IMR-90 (cell line): ENCODE measurements around the gene PSMD9. TPM values are rescaled to one million over a fixed set of nuclear protein-coding genes. Genes with fewer than 3 reads are reported as not detected.

ENCODE experiments used
- ATAC-seq: fragments of 200-7000 bp; cut with Tn5 transposase; 2 replicates; pipeline ENCODE4 v1.9.1; 2020; ENCODE audit warnings: low read depth, mild to moderate bottlenecking, moderate library complexity
- BruUV-seq: library from RNA; stranded (reverse); fragments of 400-500 nt; replicated peaks from 2 replicates; lab custom pipeline; 2021; lab: Mats Ljungman, UMichigan
- CTCF ChIA-PET: fragments of 300-600 bp; formaldehyde crosslinking; extraction: SDS; loops from one replicate; lab custom pipeline; 2021; ENCODE audit warnings: antibody characterized with exemption; lab: Yijun Ruan, JAX
- POLR2A ChIA-PET: fragments of 300-600 bp; sonication (Branson Sonifier 250); formaldehyde crosslinking; loops from one replicate; lab custom pipeline; 2022; ENCODE audit warnings: antibody characterized with exemption; ENCODE audit not compliant: unreplicated experiment; lab: Charles Lee
- DNase-seq: peaks from one replicate; pipeline ENCODE4 v3.0.0; 2013
- H2AFZ ChIP-seq: replicated peaks from 2 replicates; pipeline ENCODE3; 2013; ENCODE audit warnings: low read length, mild to moderate bottlenecking; ENCODE audit not compliant: poor library complexity
- H2AK5ac ChIP-seq: 2 replicates; pipeline ENCODE4 v1.6.1; 2013; ENCODE audit warnings: low read depth, low read length, inconsistent platforms
- H2AK9ac ChIP-seq: replicated peaks from 2 replicates; pipeline ENCODE3; 2013; ENCODE audit warnings: mild to moderate bottlenecking, low read depth, low read length, moderate library complexity; ENCODE audit not compliant: poor library complexity
- H2BK120ac ChIP-seq: 2 replicates; pipeline ENCODE4 v1.6.1; 2013; ENCODE audit warnings: low read depth, low read length, inconsistent platforms
- H2BK15ac ChIP-seq: 3 replicates; pipeline ENCODE4 v1.6.1; 2013; ENCODE audit warnings: low read depth, low read length, inconsistent platforms
- H2BK20ac ChIP-seq: 2 replicates; pipeline ENCODE4 v1.6.1; 2013; ENCODE audit warnings: low read depth, mild to moderate bottlenecking, inconsistent platforms, low read length, moderate library complexity
- H2BK5ac ChIP-seq: 2 replicates; pipeline ENCODE4 v1.6.1; 2013; ENCODE audit warnings: mild to moderate bottlenecking, low read depth, low read length, inconsistent platforms; ENCODE audit not compliant: poor library complexity, severe bottlenecking
- H3K14ac ChIP-seq: replicated peaks from 2 replicates; pipeline ENCODE4 v1.6.1; 2013; ENCODE audit warnings: low read depth, low read length, inconsistent platforms
- H3K18ac ChIP-seq: 2 replicates; pipeline ENCODE4 v1.6.1; 2013; ENCODE audit warnings: low read depth, low read length, control low read depth
- H3K23ac ChIP-seq: 2 replicates; pipeline ENCODE4 v1.6.1; 2013; ENCODE audit warnings: low read depth, low read length, inconsistent platforms
- H3K27ac ChIP-seq: 2 replicates; pipeline ENCODE4 v1.5.1; 2013; ENCODE audit warnings: mild to moderate bottlenecking, control low read depth, low read length; ENCODE audit not compliant: insufficient read depth
- H3K27me3 ChIP-seq: 2 replicates; pipeline ENCODE4 v1.6.1; 2013; ENCODE audit warnings: low read length; ENCODE audit not compliant: control insufficient read depth, insufficient read depth
- H3K36me3 ChIP-seq: 2 replicates; pipeline ENCODE4 v1.6.1; 2013; ENCODE audit warnings: low read length, mixed read lengths; ENCODE audit not compliant: control insufficient read depth, insufficient read depth
- H3K4ac ChIP-seq: 2 replicates; pipeline ENCODE4 v1.6.1; 2013; ENCODE audit warnings: low read depth, low read length, inconsistent platforms
- H3K4me1 ChIP-seq: 2 replicates; pipeline ENCODE4 v1.6.1; 2013; ENCODE audit warnings: low read length, mixed read lengths; ENCODE audit not compliant: control insufficient read depth, insufficient read depth
- H3K4me2 ChIP-seq: 2 replicates; pipeline ENCODE4 v1.6.1; 2013; ENCODE audit warnings: low read depth, mild to moderate bottlenecking, control low read depth, low read length, moderate library complexity
- H3K4me3 ChIP-seq: 2 replicates; pipeline ENCODE4 v1.5.1; 2013; ENCODE audit warnings: low read depth, mild to moderate bottlenecking, control low read depth, low read length, moderate library complexity; ENCODE audit not compliant: insufficient read depth
- H3K56ac ChIP-seq: 2 replicates; pipeline ENCODE4 v1.6.1; 2013; ENCODE audit warnings: low read length, inconsistent platforms; ENCODE audit not compliant: insufficient read depth; ENCODE audit errors: extremely low read depth
- H3K79me1 ChIP-seq, 2 experiments: 2 replicates each; pipeline ENCODE4 v1.6.1; 2013; ENCODE audit warnings: low read length in 2 of 2, inconsistent platforms in 1 of 2, low read depth in 1 of 2
- H3K9ac ChIP-seq: 2 replicates; pipeline ENCODE4 v1.6.1; 2013; ENCODE audit warnings: low read depth, low read length, control low read depth
- H3K9me1 ChIP-seq: 2 replicates; pipeline ENCODE4 v1.6.1; 2013; ENCODE audit warnings: low read length, inconsistent platforms; ENCODE audit not compliant: insufficient read depth
- H3K9me3 ChIP-seq: 2 replicates; pipeline ENCODE4 v1.6.1; 2013; ENCODE audit warnings: low read length; ENCODE audit not compliant: control insufficient read depth, insufficient read depth
- H4K20me1 ChIP-seq: 2 replicates; pipeline ENCODE4 v1.6.1; 2013; ENCODE audit warnings: low read length, inconsistent platforms; ENCODE audit not compliant: insufficient read depth
- H4K5ac ChIP-seq: 2 replicates; pipeline ENCODE4 v1.6.1; 2013; ENCODE audit warnings: mild to moderate bottlenecking, low read depth, low read length, control low read depth
- H4K8ac ChIP-seq, 2 experiments: 2 replicates each; pipeline ENCODE4 v1.6.1; 2013; ENCODE audit warnings: low read depth in 2 of 2, low read length in 2 of 2, control low read depth in 1 of 2, inconsistent platforms in 1 of 2
- H4K91ac ChIP-seq: 2 replicates; pipeline ENCODE4 v1.6.1; 2013; ENCODE audit warnings: low read depth, low read length, inconsistent platforms; ENCODE audit not compliant: insufficient read depth
- CEBPB ChIP-seq: IDR thresholded peaks from 2 replicates; pipeline ENCODE4 v1.6.1; 2012; ENCODE audit warnings: low read depth, low read length, improper control_type of control experiment
- CHD1 ChIP-seq: IDR thresholded peaks from 2 replicates; pipeline ENCODE4 v1.6.1; 2012; ENCODE audit warnings: low read depth, low read length, improper control_type of control experiment
- CTCF ChIP-seq: conservative IDR thresholded peaks from 2 replicates; pipeline ENCODE4 v1.5.1; 2012; ENCODE audit warnings: mild to moderate bottlenecking, low read depth, low read length, improper control_type of control experiment
- ELK1 ChIP-seq: fragments of 150-350 bp; IDR thresholded peaks from 2 replicates; pipeline ENCODE4 v1.6.1; 2016; ENCODE audit warnings: low read depth, mild to moderate bottlenecking, low read length, moderate library complexity, borderline replicate concordance
- FOS ChIP-seq: fragments of 150-350 bp; IDR thresholded peaks from 2 replicates; pipeline ENCODE4 v1.6.1; 2016; ENCODE audit warnings: low read depth, low read length
- MAFK ChIP-seq: IDR thresholded peaks from 2 replicates; pipeline ENCODE4 v1.6.1; 2012; ENCODE audit warnings: low read depth, low read length, improper control_type of control experiment
- MAZ ChIP-seq: IDR thresholded peaks from 2 replicates; pipeline ENCODE4 v1.6.1; 2012; ENCODE audit warnings: low read depth, mild to moderate bottlenecking, low read length, improper control_type of control experiment, moderate library complexity, borderline replicate concordance
- MXI1 ChIP-seq: IDR thresholded peaks from 2 replicates; pipeline ENCODE4 v1.6.1; 2012; ENCODE audit warnings: low read depth, mild to moderate bottlenecking, low read length, moderate library complexity, borderline replicate concordance
- NFE2L2 ChIP-seq: fragments of 150-350 bp; IDR thresholded peaks from 2 replicates; pipeline ENCODE4 v1.6.1; 2016; ENCODE audit warnings: low read depth, mild to moderate bottlenecking, low read length
- RCOR1 ChIP-seq: IDR thresholded peaks from 2 replicates; pipeline ENCODE4 v1.6.1; 2012; ENCODE audit warnings: mild to moderate bottlenecking, low read length, improper control_type of control experiment; ENCODE audit not compliant: insufficient replicate concordance
- RFX5 ChIP-seq: IDR thresholded peaks from 2 replicates; pipeline ENCODE4 v1.8.0; 2012; ENCODE audit warnings: low read depth, mild to moderate bottlenecking, low read length, moderate library complexity
- SMC3 ChIP-seq: fragments of 150-350 bp; IDR thresholded peaks from 2 replicates; pipeline ENCODE4 v1.6.1; 2016; ENCODE audit warnings: low read depth, mild to moderate bottlenecking, antibody characterized with exemption, low read length, moderate library complexity
- USF2 ChIP-seq: fragments of 150-350 bp; IDR thresholded peaks from 2 replicates; pipeline ENCODE4 v1.6.1; 2017; ENCODE audit warnings: mild to moderate bottlenecking, antibody characterized with exemption, low read length, low read depth
- WGBS, 2 experiments: methylation state at CpG; one replicate each; pipeline versions ENCODE4 v1.1.5 to v1.1.7; 2013; ENCODE audit warnings: missing lambda C conversion rate in 2 of 2; ENCODE audit not compliant: insufficient read length in 1 of 2; ENCODE audit errors: extremely low coverage in 2 of 2; 5-methylcytosine and 5-hydroxymethylcytosine counted together
- dilution Hi-C: fragments of 300-500 bp; cut with HindIII; formaldehyde crosslinking; loops from one replicate; pipeline ENCODE4 v1.14.3; 2018; ENCODE audit warnings: low sequenced_read_pairs; ENCODE audit not compliant: unreplicated experiment
- in situ Hi-C: fragments of 300-500 bp; cut with MboI; formaldehyde crosslinking; loops from 3 replicates; pipeline ENCODE4 v1.14.3; 2019; ENCODE audit warnings: low sequenced_read_pairs, inconsistent platforms, mixed read lengths
- intact Hi-C: fragments of 100-400 bp; cut with micrococcal nuclease; formaldehyde crosslinking; loops from 2 replicates; pipeline ENCODE4 v1.10.0; 2022
- polyA plus RNA-seq, 3 experiments: library from polyadenylated mRNA; depleted of rRNA; stranded (reverse); fragments of >200 nt; gene quantifications; 2 replicates each; pipeline ENCODE4 v1.2.3, GENCODE V29; 2012; ENCODE audit warnings: low replicate concordance in 1 of 3
- total RNA-seq: library from RNA; depleted of rRNA; stranded (reverse); fragments of >200 nt; gene quantifications from 2 replicates; pipeline ENCODE4 v1.2.3, GENCODE V29; 2012

PSMD9 gene
- total and polyA plus RNA-seq, 2 of the 4 experiments (the other 2 are of a cell fraction): 135 to 142 TPM

GRCh38 chr12:121860257-121860656, 28.3 kb upstream of the PSMD9 start:
- Histone ChIP-seq H3K36me3 (no peaks in the 10 kb centered on the region), H3K18ac (no peak overlapping the region), H3K27ac (no peak overlapping the region), H4K5ac (no peak overlapping the region), H3K56ac (no peak overlapping the region), H3K9me1 (peaks cover 14% of the 10 kb centered on the region), H2AFZ (peak overlapping the region; percentile 75), H3K79me1 (peaks cover 0 to 4% of the 10 kb centered on the region in 2 experiments; a peak in 1 of 4 replicates), H2AK9ac (peak overlapping the region; percentile 82), H4K20me1 (no peaks in the 10 kb centered on the region), H2BK120ac (no peak overlapping the region; the same call in 1 of the 2 replicates), H2BK15ac (peak overlapping the region; percentile 51; the same call in 1 of the 3 replicates), H4K91ac (peak overlapping the region; percentile 49), H2AK5ac (0 out of 2 replicates have a peak overlapping the region, but pooled peaks have one; percentile 20), H3K4me2 (no peak overlapping the region), H2BK5ac (no peak overlapping the region), H4K8ac (peak overlapping the region in 1 of 2 experiments; percentile 17; a peak in 1 of 4 replicates), H3K4ac (peak overlapping the region; percentile 53), H3K14ac (peak overlapping the region; percentile 13; the same call in 1 of the 2 replicates), H3K9me3 (no peaks in the 10 kb centered on the region), H3K4me1 (peaks cover 19% of the 10 kb centered on the region), H2BK20ac (0 out of 2 replicates have a peak overlapping the region, but pooled peaks have one; percentile 49), H3K23ac (no peak overlapping the region), H3K27me3 (no peaks in the 10 kb centered on the region), H3K9ac (no peak overlapping the region), H3K4me3 (no peak overlapping the region)
- ChIA-PET POLR2A (no interaction called here), CTCF (no interaction called here)
- intact Hi-C loops (no loop called here), in situ Hi-C loops (no loop called here), dilution Hi-C loops (no loop called here)
- 90% methylated on average over 1 of the region's 1 CpG; no CpG with 5 or more reads in 1 of the 2 experiments for WGBS, 2 experiments
- no TSS peak for BruUV-seq
- no peak for TF ChIP-seq USF2
- TF ChIP-seq RFX5: no peak
- no peak for TF ChIP-seq SMC3
- no peak for TF ChIP-seq MAZ
- TF ChIP-seq FOS: no peak
- no peak for TF ChIP-seq MAFK
- no peak for TF ChIP-seq CEBPB
- TF ChIP-seq CHD1: no peak
- TF ChIP-seq CTCF: no peak
- no peak for TF ChIP-seq ELK1
- TF ChIP-seq MXI1: no peak
- no peak for TF ChIP-seq NFE2L2
- no peak for TF ChIP-seq RCOR1
- ATAC-seq (peak; percentile 9; the same call in 1 of the 2 replicates), DNase-seq (no peak)
